HUES48 (cell line): Measurements from ENCODE around the gene KCNH8.

Experiments
- H3K27ac ChIP-seq: one replicate; pipeline ENCODE4 v1.7.0; 2013; ENCODE audit warnings: low read depth, low read length, inconsistent platforms
- H3K27me3 ChIP-seq: 2 replicates; pipeline ENCODE4 v1.6.1; 2013; ENCODE audit warnings: mild to moderate bottlenecking, low read length; ENCODE audit not compliant: control insufficient read depth, insufficient read depth
- H3K36me3 ChIP-seq: 2 replicates; pipeline ENCODE4 v1.6.1; 2013; ENCODE audit warnings: low read length; ENCODE audit not compliant: control insufficient read depth, insufficient read depth
- H3K4me1 ChIP-seq: 2 replicates; pipeline ENCODE4 v1.6.1; 2013; ENCODE audit warnings: mild to moderate bottlenecking, low read length; ENCODE audit not compliant: control insufficient read depth, insufficient read depth
- H3K4me3 ChIP-seq: 2 replicates; pipeline ENCODE4 v1.5.1; 2013; ENCODE audit warnings: mild to moderate bottlenecking, low read depth, low read length
- H3K9ac ChIP-seq: 2 replicates; pipeline ENCODE4 v1.6.1; 2013; ENCODE audit warnings: mild to moderate bottlenecking, low read depth, low read length, moderate library complexity
- H3K9me3 ChIP-seq: 2 replicates; pipeline ENCODE4 v1.6.1; 2013; ENCODE audit warnings: low read length; ENCODE audit not compliant: control insufficient read depth, insufficient read depth

The KCNH8 gene

DNA sequence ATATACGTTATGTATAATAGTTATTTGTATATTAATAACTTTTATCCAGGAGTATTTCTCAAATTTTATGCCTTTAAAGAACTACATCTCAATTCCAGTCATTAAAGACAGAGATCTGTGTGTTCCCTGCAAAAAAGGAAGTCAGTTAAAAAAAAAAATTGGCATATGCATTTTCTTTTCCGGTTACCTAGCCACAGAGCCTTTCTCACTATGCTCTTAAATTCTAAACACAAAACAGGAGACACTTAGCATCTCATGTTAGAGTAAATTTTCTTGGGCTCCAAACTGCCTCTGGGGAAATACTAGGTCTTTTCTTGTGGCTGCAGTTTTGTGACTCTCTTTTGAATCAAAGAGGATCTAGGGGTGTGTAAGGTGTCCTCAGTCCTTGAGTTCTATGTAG is 105.9 kb downstream of the KCNH8 start:
- Histone ChIP-seq H3K36me3 (0 out of 2 replicates have a peak, but pooled peaks cover 2% of the 10 kb centered on the region), H3K4me3 (no peak overlapping the region)

DNA sequence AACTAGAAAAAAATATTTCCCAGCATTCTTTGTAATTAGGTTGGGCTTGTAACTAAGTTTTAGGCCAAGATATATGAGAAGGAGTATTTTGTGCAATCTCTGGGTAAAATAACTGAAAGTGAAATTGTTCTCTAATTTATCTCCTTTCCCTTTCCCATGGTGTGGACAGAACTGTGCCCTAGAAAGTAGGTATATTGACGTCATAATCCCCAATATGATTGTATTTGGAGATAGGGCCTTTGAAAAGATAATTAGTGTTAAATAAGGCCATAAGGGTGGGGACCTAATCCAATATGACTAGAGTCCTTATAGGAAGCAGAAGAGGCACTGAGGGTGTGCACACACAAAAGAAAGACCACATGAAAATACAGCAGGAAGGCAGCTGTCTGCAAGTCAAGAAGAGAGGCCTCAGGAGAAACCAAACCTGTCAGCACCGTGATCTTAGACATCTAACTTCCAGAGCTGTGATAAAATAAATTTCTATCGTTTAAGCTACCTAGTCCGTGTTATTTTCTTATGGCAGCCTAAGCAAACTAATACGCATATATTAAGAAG is 106.6 kb downstream of the KCNH8 start:
- 0 out of 2 replicates have a peak, but pooled peaks cover 2% of the 10 kb centered on the region for H3K36me3 ChIP-seq
- peaks cover 11% of the 10 kb centered on the region; the same call in 1 of the 2 replicates for H3K4me1 ChIP-seq
- H3K9ac ChIP-seq = no peak overlapping the region

More for the DNA sequence above, 105.9 kb downstream of the KCNH8 start:
- H3K9me3 ChIP-seq = peaks cover 2% of the 10 kb centered on the region; the same call in 1 of the 2 replicates
- H3K27me3 ChIP-seq = no peaks in the 10 kb centered on the region
- peaks cover 12% of the 10 kb centered on the region; the same call in 1 of the 2 replicates for H3K4me1 ChIP-seq
- no peak overlapping the region for H3K9ac ChIP-seq
- no peak overlapping the region for H3K27ac ChIP-seq

DNA sequence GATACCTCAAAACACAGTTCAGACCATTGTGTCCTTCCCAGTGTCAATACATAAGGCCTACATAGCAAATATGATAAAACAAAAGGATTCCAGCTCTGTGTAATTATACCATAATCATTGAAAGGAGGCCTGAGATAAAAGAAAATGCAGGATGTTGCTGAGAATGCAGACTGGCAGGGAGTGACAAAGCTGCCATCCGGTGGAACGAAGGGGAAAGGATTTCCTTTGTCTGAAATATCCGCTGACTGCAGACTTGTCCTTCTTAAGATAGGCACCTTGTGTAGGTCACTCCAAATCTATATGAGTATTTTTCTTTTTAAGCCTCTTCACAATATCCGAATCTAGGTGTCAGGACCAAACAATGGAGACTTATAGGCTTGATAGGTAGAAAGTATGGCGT is 108.0 kb downstream of the KCNH8 start:
- Histone ChIP-seq H3K27ac (no peak overlapping the region), H3K4me1 (peaks cover 7% of the 10 kb centered on the region; the same call in 1 of the 2 replicates), H3K9me3 (peaks cover 2% of the 10 kb centered on the region; the same call in 1 of the 2 replicates), H3K27me3 (no peaks in the 10 kb centered on the region), H3K4me3 (no peak overlapping the region), H3K9ac (no peak overlapping the region), H3K36me3 (0 out of 2 replicates have a peak, but pooled peaks cover 2% of the 10 kb centered on the region)

More for the DNA sequence above, 106.6 kb downstream of the KCNH8 start:
- Histone ChIP-seq H3K4me3 (no peak overlapping the region), H3K27me3 (no peaks in the 10 kb centered on the region), H3K27ac (no peak overlapping the region), H3K9me3 (peaks cover 2% of the 10 kb centered on the region; the same call in 1 of the 2 replicates)

- no peak overlapping the region for H3K4me3 ChIP-seq
- H3K9me3 ChIP-seq = no peaks in the 10 kb centered on the region
- H3K36me3 ChIP-seq = no peaks in the 10 kb centered on the region
- no peak overlapping the region for H3K9ac ChIP-seq
- no peak overlapping the region for H3K27ac ChIP-seq
- H3K27me3 ChIP-seq = no peaks in the 10 kb centered on the region
- H3K4me1 ChIP-seq = peaks cover 21% of the 10 kb centered on the region
These were observed 115.3 kb downstream of the KCNH8 start for GRCh38 chr3:19263606-19264005.

GRCh38 chr3:19264424-19264823 is 116.1 kb downstream of the KCNH8 start:
- H3K27ac ChIP-seq = no peak overlapping the region
- H3K36me3 ChIP-seq = no peaks in the 10 kb centered on the region
- H3K4me1 ChIP-seq = peaks cover 21% of the 10 kb centered on the region
- H3K4me3 ChIP-seq = no peak overlapping the region
- no peak overlapping the region for H3K9ac ChIP-seq
- H3K27me3 ChIP-seq = no peaks in the 10 kb centered on the region
- H3K9me3 ChIP-seq = no peaks in the 10 kb centered on the region

DNA sequence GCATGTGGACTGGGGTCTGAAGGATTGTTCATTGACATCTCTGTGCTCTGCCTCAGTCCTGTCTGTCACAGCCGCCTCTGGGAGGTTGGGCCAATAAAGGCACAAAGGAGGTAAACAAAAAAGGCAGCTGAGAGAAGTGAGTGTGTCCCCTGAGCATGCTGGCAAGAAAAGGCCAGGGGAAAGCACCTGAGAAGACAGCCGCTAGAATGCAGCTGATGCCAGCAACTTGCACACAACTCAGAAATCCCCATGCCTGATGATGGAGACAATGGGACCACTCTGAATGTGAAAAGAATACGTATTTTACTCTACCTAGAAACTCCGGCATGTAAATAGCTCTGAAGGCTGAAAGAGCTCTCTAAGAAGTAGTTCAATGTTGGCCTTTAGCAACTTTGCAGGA is 118.7 kb downstream of the KCNH8 start:
- Histone ChIP-seq H3K27ac (peak overlapping the region; percentile 77), H3K4me3 (peak overlapping the region; percentile 24; the same call in 1 of the 2 replicates), H3K9me3 (no peaks in the 10 kb centered on the region), H3K4me1 (peaks cover 21% of the 10 kb centered on the region), H3K27me3 (no peaks in the 10 kb centered on the region), H3K9ac (no peak overlapping the region), H3K36me3 (no peaks in the 10 kb centered on the region)

DNA sequence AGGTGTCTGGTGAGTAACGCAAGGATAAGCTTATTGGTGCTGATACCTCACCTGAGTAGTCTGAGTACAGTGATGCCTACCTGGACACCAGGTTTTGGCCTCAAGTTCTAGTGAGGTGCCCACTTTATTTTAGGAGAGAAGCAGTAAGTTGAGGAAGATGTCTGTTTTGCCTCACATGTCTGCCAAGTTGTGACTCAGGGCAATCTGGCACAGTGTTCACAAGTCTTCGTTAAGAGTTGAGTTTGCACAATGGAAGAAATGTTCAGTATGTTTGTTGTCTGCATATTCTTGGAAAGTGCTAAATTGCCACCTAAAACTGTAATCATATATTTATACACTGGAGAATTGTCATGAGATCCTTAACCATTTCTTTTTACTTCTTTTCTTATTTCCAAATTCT is 122.2 kb downstream of the KCNH8 start:
- no peaks in the 10 kb centered on the region for H3K9me3 ChIP-seq
- peaks cover 28% of the 10 kb centered on the region for H3K4me1 ChIP-seq
- no peak overlapping the region for H3K27ac ChIP-seq
- no peaks in the 10 kb centered on the region for H3K27me3 ChIP-seq
- H3K4me3 ChIP-seq = no peak overlapping the region
- H3K36me3 ChIP-seq = no peaks in the 10 kb centered on the region
- H3K9ac ChIP-seq = no peak overlapping the region

- no peaks in the 10 kb centered on the region for H3K9me3 ChIP-seq
- no peaks in the 10 kb centered on the region for H3K27me3 ChIP-seq
- no peak overlapping the region for H3K4me3 ChIP-seq
- no peaks in the 10 kb centered on the region for H3K36me3 ChIP-seq
- H3K9ac ChIP-seq = no peak overlapping the region
- no peak overlapping the region for H3K27ac ChIP-seq
- peaks cover 22% of the 10 kb centered on the region for H3K4me1 ChIP-seq
These were observed 124.0 kb downstream of the KCNH8 start for GRCh38 chr3:19272296-19272695.

- Histone ChIP-seq H3K27ac (no peak overlapping the region), H3K4me3 (no peak overlapping the region), H3K9ac (no peak overlapping the region), H3K36me3 (no peaks in the 10 kb centered on the region), H3K9me3 (no peaks in the 10 kb centered on the region), H3K4me1 (peaks cover 19% of the 10 kb centered on the region), H3K27me3 (no peaks in the 10 kb centered on the region)
These were observed 124.8 kb downstream of the KCNH8 start for GRCh38 chr3:19273091-19273490.

DNA sequence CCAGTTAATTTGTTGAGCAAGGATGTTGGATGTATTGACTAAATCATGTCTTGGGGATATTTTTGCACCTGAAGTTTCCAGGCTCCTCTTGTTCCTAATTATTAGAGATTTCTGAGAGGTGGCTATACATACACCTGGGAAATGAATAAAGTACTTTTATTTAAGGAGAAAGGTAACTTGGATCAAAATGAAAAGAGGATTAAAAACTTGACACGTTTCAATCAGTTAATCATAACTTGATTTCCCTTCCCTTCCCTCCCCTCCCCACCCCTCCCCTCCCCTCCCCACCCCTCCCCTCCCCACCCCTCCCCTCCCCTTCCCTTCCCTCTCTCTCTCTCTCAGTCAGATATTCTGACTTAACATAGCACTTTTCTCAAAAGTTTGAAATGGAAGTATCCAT is 126.3 kb downstream of the KCNH8 start:
- Histone ChIP-seq H3K9me3 (no peaks in the 10 kb centered on the region), H3K27ac (no peak overlapping the region), H3K9ac (no peak overlapping the region), H3K36me3 (no peaks in the 10 kb centered on the region), H3K27me3 (no peaks in the 10 kb centered on the region), H3K4me1 (peaks cover 16% of the 10 kb centered on the region), H3K4me3 (no peak overlapping the region)

DNA sequence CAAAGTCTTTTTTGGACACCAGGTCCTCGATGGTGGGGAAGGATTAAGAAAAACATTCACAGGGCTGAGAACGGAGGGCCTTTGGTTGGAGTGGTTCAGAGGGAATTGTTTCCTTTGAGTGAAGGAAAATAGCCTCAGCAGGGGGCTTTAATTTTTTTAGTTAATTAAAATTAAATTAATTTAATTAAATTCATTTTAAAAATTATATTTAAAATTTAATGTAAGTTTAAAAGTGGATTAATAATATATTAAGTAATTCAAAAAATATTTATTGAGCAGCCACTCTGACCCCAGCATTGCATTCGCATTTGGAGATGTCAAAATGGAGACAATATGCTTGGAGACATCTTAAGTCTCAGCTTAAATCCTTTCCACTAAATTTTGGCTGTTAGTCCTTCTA is 136.7 kb downstream of the KCNH8 start:
- Histone ChIP-seq H3K27ac (no peak overlapping the region), H3K9ac (no peak overlapping the region), H3K27me3 (no peaks in the 10 kb centered on the region), H3K4me3 (no peak overlapping the region), H3K36me3 (no peaks in the 10 kb centered on the region), H3K9me3 (no peaks in the 10 kb centered on the region), H3K4me1 (no peaks in the 10 kb centered on the region)
